H9 (cell line): ENCODE measurements around the gene TMSB4X. TPM values are rescaled to one million over a fixed set of nuclear protein-coding genes. Genes with fewer than 3 reads are reported as not detected.

ENCODE experiments used
- DNase-seq: peaks from one replicate; pipeline ENCODE4 v3.0.0-alpha.2; 2017
- H2AFZ ChIP-seq: one replicate; pipeline ENCODE4 v1.6.1; 2013; ENCODE audit warnings: mild to moderate bottlenecking, low read length, control low read depth, moderate library complexity
- H2AK5ac ChIP-seq: 2 replicates; pipeline ENCODE4 v1.6.1; 2013; ENCODE audit warnings: low read length, control low read depth, mixed read lengths; ENCODE audit not compliant: insufficient read length
- H2BK120ac ChIP-seq: one replicate; pipeline ENCODE4 v1.6.1; 2013; ENCODE audit warnings: low read depth, mild to moderate bottlenecking, low read length, control low read depth, inconsistent platforms; ENCODE audit not compliant: poor library complexity, severe bottlenecking
- H2BK12ac ChIP-seq: 2 replicates; pipeline ENCODE4 v1.6.1; 2013; ENCODE audit warnings: low read length, control low read depth, mixed read lengths, low read depth; ENCODE audit not compliant: insufficient read length
- H2BK15ac ChIP-seq: 2 replicates; pipeline ENCODE4 v1.6.1; 2013; ENCODE audit warnings: low read depth, low read length, control low read depth
- H2BK20ac ChIP-seq: one replicate; pipeline ENCODE4 v1.6.1; 2013; ENCODE audit warnings: low read depth, mild to moderate bottlenecking, low read length, control low read depth, inconsistent platforms; ENCODE audit not compliant: poor library complexity, severe bottlenecking
- H2BK5ac ChIP-seq: 2 replicates; pipeline ENCODE4 v1.6.1; 2013; ENCODE audit warnings: low read length, control low read depth, mixed read lengths; ENCODE audit not compliant: insufficient read length
- H3K14ac ChIP-seq: 2 replicates; pipeline ENCODE4 v1.6.1; 2013; ENCODE audit warnings: low read length, control low read depth; ENCODE audit not compliant: insufficient read depth
- H3K18ac ChIP-seq: 2 replicates; pipeline ENCODE4 v1.6.1; 2013; ENCODE audit warnings: low read depth, mild to moderate bottlenecking, mixed read lengths, low read length, control low read depth; ENCODE audit not compliant: insufficient read length
- H3K23ac ChIP-seq: 2 replicates; pipeline ENCODE4 v1.6.1; 2013; ENCODE audit warnings: low read length, control low read depth, mixed read lengths, low read depth; ENCODE audit not compliant: insufficient read length
- H3K23me2 ChIP-seq: 2 replicates; pipeline ENCODE4 v1.6.1; 2013; ENCODE audit warnings: low read depth, mild to moderate bottlenecking, mixed read lengths, low read length, control low read depth; ENCODE audit not compliant: insufficient read length, poor library complexity, severe bottlenecking
- H3K27ac ChIP-seq: 2 replicates; pipeline ENCODE4 v1.5.1; 2013; ENCODE audit warnings: low read length, control low read depth, mixed read lengths, low read depth; ENCODE audit not compliant: insufficient read length
- H3K27me3 ChIP-seq: 2 replicates; pipeline ENCODE4 v1.6.1; 2013; ENCODE audit warnings: low read length, control low read depth, inconsistent platforms; ENCODE audit not compliant: insufficient read depth
- H3K4ac ChIP-seq: 2 replicates; pipeline ENCODE4 v1.6.1; 2013; ENCODE audit warnings: low read depth, mild to moderate bottlenecking, control low read depth, inconsistent platforms, low read length, moderate library complexity
- H3K4me1 ChIP-seq: 2 replicates; pipeline ENCODE4 v1.6.1; 2013; ENCODE audit warnings: low read length, control low read depth, inconsistent platforms; ENCODE audit not compliant: insufficient read depth
- H3K4me2 ChIP-seq: 2 replicates; pipeline ENCODE4 v1.6.1; 2013; ENCODE audit warnings: low read length, control low read depth, mixed read lengths; ENCODE audit not compliant: insufficient read length, insufficient read depth
- H3K56ac ChIP-seq: 2 replicates; pipeline ENCODE4 v1.6.1; 2013; ENCODE audit warnings: low read depth, mild to moderate bottlenecking, mixed read lengths, low read length, control low read depth; ENCODE audit not compliant: insufficient read length
- H3K79me1 ChIP-seq: 2 replicates; pipeline ENCODE4 v1.6.1; 2013; ENCODE audit warnings: low read depth, mild to moderate bottlenecking, moderate library complexity, low read length, control low read depth, inconsistent platforms; ENCODE audit not compliant: insufficient read depth, poor library complexity, severe bottlenecking
- H3K79me2 ChIP-seq: 2 replicates; pipeline ENCODE4 v1.6.1; 2013; ENCODE audit warnings: low read length, control low read depth, inconsistent platforms; ENCODE audit not compliant: insufficient read depth
- H3K9ac ChIP-seq: 2 replicates; pipeline ENCODE4 v1.6.1; 2013; ENCODE audit warnings: low read length, control low read depth, mixed read lengths; ENCODE audit not compliant: insufficient read length; ENCODE audit errors: extremely low read depth
- H3K9me3 ChIP-seq: one replicate; pipeline ENCODE4 v1.6.1; 2013; ENCODE audit warnings: low read depth, low read length, inconsistent platforms; ENCODE audit not compliant: control insufficient read depth
- H3T11ph ChIP-seq: one replicate; pipeline ENCODE4 v1.6.1; 2013; ENCODE audit warnings: mild to moderate bottlenecking, low read length, control low read depth, inconsistent platforms
- H4K20me1 ChIP-seq: one replicate; pipeline ENCODE4 v1.6.1; 2013; ENCODE audit not compliant: control insufficient read depth, insufficient read length, insufficient read depth
- H4K5ac ChIP-seq: 2 replicates; pipeline ENCODE4 v1.6.1; 2013; ENCODE audit warnings: low read depth, mild to moderate bottlenecking, mixed read lengths, low read length, control low read depth; ENCODE audit not compliant: insufficient read length
- H4K8ac ChIP-seq: replicated peaks from 2 replicates; pipeline ENCODE4 v1.6.1; 2013; ENCODE audit warnings: low read length, control low read depth, mixed read lengths, low read depth; ENCODE audit not compliant: insufficient read length
- H4K91ac ChIP-seq: 2 replicates; pipeline ENCODE4 v1.6.1; 2013; ENCODE audit warnings: low read depth, mild to moderate bottlenecking, moderate library complexity, mixed read lengths, low read length, control low read depth; ENCODE audit not compliant: insufficient read length
- H3K27ac Mint-ChIP-seq, 3 experiments: 2 replicates in 2 of 3; 3 replicates in 1 of 3; pipeline ENCODE4 v1.8.0; 2020 to 2021; ENCODE audit warnings: mixed read lengths in 3 of 3, mild to moderate bottlenecking in 1 of 3, moderate library complexity in 1 of 3
- H3K27me3 Mint-ChIP-seq: 2 replicates; pipeline ENCODE4 v1.8.0; 2021; ENCODE audit warnings: low read depth, mild to moderate bottlenecking, moderate library complexity, mixed read lengths
- H3K36me3 Mint-ChIP-seq, 3 experiments: 2 replicates in 2 of 3; 3 replicates in 1 of 3; pipeline ENCODE4 v1.8.0; 2020 to 2021; ENCODE audit warnings: low read depth in 3 of 3, mixed read lengths in 3 of 3; ENCODE audit not compliant: insufficient read depth in 1 of 3
- H3K4me1 Mint-ChIP-seq, 2 experiments: 2 replicates each; pipeline ENCODE4 v1.8.0; 2020; ENCODE audit warnings: mixed read lengths in 2 of 2
- H3K4me3 Mint-ChIP-seq, 2 experiments: 2 replicates in 1 of 2; 3 replicates in 1 of 2; pipeline ENCODE4 v1.8.0; 2020 to 2021; ENCODE audit warnings: mild to moderate bottlenecking in 2 of 2, mixed read lengths in 2 of 2, moderate library complexity in 1 of 2
- H3K9me3 Mint-ChIP-seq, 2 experiments: 2 replicates in 1 of 2; 3 replicates in 1 of 2; pipeline ENCODE4 v1.8.0; 2020; ENCODE audit warnings: mild to moderate bottlenecking in 2 of 2, mixed read lengths in 2 of 2, moderate library complexity in 1 of 2
- CTCF ChIP-seq: fragments of 200-600 bp; sonication (generic); conservative IDR thresholded peaks from 3 replicates; pipeline ENCODE4 v1.8.0; 2021; ENCODE audit warnings: antibody characterized with exemption, mild to moderate bottlenecking
- WGBS: extraction: QIAGEN DNeasy Blood & Tissue Kit; methylation state at CpG from one replicate; pipeline ENCODE4 v1.1.7; 2013; ENCODE audit warnings: missing lambda C conversion rate, low lambda C conversion rate, mixed read lengths; ENCODE audit not compliant: insufficient read length; ENCODE audit errors: extremely low coverage; 5-methylcytosine and 5-hydroxymethylcytosine counted together
- total RNA-seq: library from RNA; stranded (reverse); gene quantifications from 2 replicates; pipeline ENCODE4 v1.2.1, GENCODE V29; 2021

TMSB4X gene
- total RNA-seq, 1 experiment from 2014 or later: 2,733 TPM

GRCh38 chrX:12987340-12987739 lies 12.4 kb downstream of the TMSB4X start:
- Histone ChIP-seq H3K27me3 (no peaks in the 10 kb centered on the region), H3K4me1 (peaks cover 3% of the 10 kb centered on the region; the same call in 1 of the 2 replicates), H3K14ac (no peak overlapping the region), H3K18ac (no peak overlapping the region), H3K27ac (no peak overlapping the region), H3K9ac (no peak overlapping the region), H3K23me2 (no peaks in the 10 kb centered on the region), H2BK15ac (no peak overlapping the region), H4K91ac (no peak overlapping the region), H3K4me2 (no peak overlapping the region), H4K8ac (no peak overlapping the region), H2AFZ (no peak overlapping the region), H2BK5ac (no peak overlapping the region), H3K9me3 (no peaks in the 10 kb centered on the region), H3K23ac (no peak overlapping the region), H2BK120ac (no peak overlapping the region), H2BK12ac (no peak overlapping the region), H3K79me1 (no peaks in the 10 kb centered on the region), H3K79me2 (no peaks in the 10 kb centered on the region), H3T11ph (no peak overlapping the region), H4K5ac (no peak overlapping the region), H3K4ac (no peak overlapping the region), H4K20me1 (no peaks in the 10 kb centered on the region), H2AK5ac (no peak overlapping the region), H3K56ac (no peak overlapping the region), H2BK20ac (no peak overlapping the region)
- peaks cover 71 to 76% of the 10 kb centered on the region in 2 experiments for H3K9me3 Mint-ChIP-seq
- H3K4me1 Mint-ChIP-seq: peaks cover 7% of the 10 kb centered on the region in 2 experiments
- WGBS: no CpG with 5 or more reads among the region's 6 CpGs
- H3K27ac Mint-ChIP-seq: no peak overlapping the region
- peaks cover 9 to 15% (median 14%) of the 10 kb centered on the region in 3 experiments for H3K36me3 Mint-ChIP-seq
- no peak for DNase-seq
- TF ChIP-seq CTCF: no peak
- H3K27me3 Mint-ChIP-seq: no peaks in the 10 kb centered on the region; the same call in 1 of the 2 replicates
- H3K4me3 Mint-ChIP-seq: no peak overlapping the region
